DMS 273 (cell line): ENCODE results near the gene PLEKHA4.
"Not testable (repeated sequence)": the region's sequence is repeated elsewhere in the genome, so short reads cannot be mapped to it uniquely, and the experiment has no call there.

Source experiments
- DNase-seq: peaks from one replicate; lab custom pipeline; 2025; ENCODE audit not compliant: unreplicated experiment; lab: John Stamatoyannopoulos, UW

Gene PLEKHA4

DNA sequence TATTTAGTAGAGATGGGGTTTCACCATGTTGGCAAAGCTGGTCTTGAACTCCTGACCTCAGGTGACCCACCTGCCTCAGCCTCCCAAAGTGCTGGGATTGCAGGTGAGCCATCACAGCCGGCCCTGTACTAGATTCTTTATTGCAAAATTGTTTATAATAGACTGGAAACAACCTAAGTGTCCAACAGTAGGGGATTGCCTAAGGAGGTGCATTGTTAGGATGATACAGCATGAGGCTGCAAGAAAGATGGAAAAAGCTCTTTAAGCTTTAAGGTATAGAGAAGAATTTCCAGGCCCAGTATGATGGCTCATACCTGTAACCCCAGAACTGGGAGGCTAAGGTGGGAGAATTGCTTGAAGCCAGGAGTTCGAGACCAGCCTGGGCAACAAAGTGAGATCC, 65.8 kb downstream of the PLEKHA4 start:
- no peak for DNase-seq

DNA sequence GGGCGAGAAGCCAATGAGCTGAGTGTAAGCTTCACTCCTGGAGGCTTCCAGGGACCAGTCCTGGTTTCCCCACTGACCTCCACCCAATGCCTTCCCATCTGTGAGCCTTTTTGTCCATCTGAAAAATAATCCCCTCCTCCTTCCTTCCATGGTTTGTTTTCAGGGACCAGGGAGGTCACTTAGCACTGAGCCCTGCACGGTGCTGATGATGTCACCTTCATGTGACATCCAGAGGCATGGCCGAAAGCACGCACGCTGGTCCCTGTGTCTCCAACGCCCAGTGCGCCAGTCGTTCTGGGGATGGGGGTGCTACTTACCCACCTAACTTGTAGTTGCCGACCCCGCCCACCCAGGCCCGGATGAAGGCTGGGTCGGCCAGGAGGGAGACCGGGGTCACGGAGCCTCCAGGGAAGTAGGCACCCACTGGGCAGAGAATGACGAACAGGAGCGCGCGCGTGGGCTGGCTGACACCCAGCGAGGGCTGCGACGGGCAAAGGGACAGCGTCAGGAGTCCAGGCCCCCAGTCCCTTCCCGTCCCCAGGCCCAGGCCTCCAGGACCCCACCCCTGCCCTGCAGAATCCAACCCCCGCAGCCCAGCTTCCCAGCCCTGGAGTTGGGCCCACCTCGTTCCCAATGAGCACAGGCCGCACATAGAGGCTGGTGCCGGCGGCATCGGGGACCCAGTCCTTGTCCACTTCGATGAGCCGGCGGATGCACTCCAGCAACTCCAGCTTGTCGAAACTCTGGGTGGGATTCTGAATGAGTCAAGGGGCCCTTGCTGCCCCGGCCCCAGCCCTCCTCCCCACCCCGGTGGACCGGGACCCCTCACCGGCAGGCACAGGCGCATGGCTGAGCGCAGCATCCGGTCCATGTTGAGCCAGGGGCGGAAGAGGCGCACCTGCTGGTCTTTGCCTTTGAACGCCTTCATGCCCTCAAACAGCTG, 68.8 kb downstream of the PLEKHA4 start:
- no peak for DNase-seq

DNA sequence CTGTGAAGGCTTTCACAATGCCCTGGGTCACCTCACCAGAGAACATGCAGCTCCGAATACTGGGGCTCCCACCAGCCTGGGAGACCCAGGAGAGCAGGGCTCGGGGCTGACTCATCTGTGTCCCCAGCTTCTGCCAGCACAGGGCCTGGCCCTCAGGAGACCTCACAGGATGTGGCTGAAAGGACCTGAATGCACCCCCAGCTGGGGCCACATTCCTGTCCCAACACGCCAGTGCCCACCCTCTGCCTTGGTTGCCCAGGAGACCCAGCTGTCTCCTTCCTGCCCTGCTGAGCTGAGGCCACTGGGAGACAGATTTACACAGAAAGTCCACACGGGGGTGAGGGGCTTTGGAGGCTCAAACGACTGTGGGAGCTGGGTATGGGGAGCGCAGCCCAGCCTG, 69.5 kb downstream of the PLEKHA4 start:
- peak; percentile 87 for DNase-seq

GRCh38 chr19:48797103-48797502, 71.3 kb downstream of the PLEKHA4 start:
- DNase-seq: no peak

DNA sequence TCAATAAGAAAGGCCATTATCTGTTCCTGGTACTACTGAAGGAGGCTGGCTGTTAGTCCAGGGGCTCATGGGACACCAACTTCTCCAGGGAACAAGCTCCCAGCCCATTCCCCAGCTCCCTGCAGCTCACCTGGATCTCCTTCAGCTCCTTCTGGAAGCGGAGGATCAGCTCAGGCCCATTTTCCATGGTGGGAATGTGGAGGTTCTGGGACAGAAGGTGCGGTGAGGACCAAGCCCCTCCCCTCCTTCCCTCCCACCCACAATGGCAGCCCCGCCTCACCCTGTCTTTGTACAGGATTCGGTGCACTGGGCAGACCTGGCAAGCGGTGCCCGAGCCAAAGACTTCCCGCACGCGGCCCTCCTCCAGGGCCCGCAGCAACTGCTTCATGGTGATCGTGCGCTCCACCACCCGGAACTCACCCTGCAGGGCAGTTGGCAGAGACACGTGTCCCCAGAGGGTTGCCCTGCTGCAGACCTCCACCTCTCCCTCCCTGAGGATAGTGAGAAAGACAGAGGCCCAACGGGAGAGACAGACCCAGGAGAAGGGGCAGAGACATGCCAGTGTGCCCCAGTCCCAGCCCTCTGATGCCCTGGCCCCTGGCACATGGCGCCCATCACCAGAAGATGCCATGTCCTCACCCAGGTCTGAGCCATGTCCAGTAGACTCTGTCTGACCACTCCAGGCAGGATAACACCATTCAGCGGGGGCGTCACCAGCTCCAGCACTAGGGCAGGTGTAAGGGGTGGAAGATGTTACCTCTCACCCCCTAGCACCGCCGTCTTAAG, 71.9 kb downstream of the PLEKHA4 start:
- no peak for DNase-seq

- DNase-seq: no peak
Measured at GRCh38 chr19:48795685-48796070, 72.7 kb downstream of the PLEKHA4 start.

GRCh38 chr19:48795055-48795684, 73.2 kb downstream of the PLEKHA4 start:
- DNase-seq: peak; percentile 97

DNA sequence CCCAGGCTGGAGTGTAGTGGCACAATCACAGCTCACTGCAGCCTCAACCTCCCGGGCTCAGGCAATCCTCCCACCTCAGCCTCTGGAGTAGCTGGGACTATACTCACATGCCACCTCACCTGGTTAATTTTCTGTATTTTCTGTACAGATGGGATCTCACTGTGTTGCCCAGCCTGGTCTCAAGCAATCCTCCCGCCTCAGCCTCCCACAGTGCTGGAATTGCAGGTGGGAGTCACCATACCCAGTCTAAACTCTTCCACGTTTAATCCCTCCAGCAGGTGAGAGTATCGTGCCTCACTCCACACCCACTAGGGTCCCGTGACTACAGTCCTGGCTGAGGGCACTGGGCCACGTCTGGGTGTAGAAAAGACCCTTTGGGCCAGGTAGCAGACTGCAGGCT, 74.1 kb downstream of the PLEKHA4 start:
- DNase-seq: no peak

DNA sequence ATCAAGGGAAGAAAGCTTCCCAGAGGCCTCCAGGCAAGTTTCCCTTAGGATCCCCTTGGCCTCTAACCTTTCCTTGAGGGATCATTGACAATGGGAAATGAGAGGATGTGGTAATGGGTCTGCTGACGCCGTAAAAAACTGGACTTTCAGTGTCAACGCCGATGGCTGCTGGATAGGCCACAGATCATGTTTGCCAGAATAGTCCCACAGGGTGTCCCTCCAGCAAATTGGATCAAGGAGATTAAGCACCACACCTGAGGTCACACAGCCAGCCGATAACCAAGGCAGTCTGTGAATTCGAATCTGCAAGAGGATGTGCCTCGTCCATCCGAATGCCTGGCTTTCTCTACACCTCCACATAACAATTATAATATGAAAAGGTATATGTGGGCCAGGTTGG, 75.1 kb downstream of the PLEKHA4 start:
- DNase-seq: no peak

GRCh38 chr19:48787331-48787730, 81.1 kb downstream of the PLEKHA4 start:
- not testable (repeated sequence) for DNase-seq
